ENCODE measurements around the gene FOXN3.

GRCh38 chr14:89125216-89125615, 291.8 kb downstream of the FOXN3 start:
- no peak for TF ChIP-seq EZH2 (IDR thresholded peaks at IDR 0.05)
- no peak for TF ChIP-seq POLR2AphosphoS5 (IDR thresholded peaks at IDR 0.05; ENCODE audit: borderline replicate concordance, low read depth, low read length)
- no peak for TF ChIP-seq FOXP2 (optimal IDR thresholded peaks at IDR 0.05; ENCODE audit: control extremely low read depth, extremely low read length, insufficient read depth)

Measured in SK-N-MC (cell line).